K562 (cell line): ENCODE measurements around the gene DUSP28.

Experiments
- EZH2 ChIP-seq: IDR thresholded peaks from 2 replicates; pipeline ENCODE4 v1.6.1; 2012; ENCODE audit warnings: low read depth, mild to moderate bottlenecking, inconsistent platforms, low read length, borderline replicate concordance
- KAT2B ChIP-seq: IDR thresholded peaks from one replicate; pipeline ENCODE4 v1.6.1; 2012; ENCODE audit warnings: low read depth, mild to moderate bottlenecking, control low read depth, inconsistent platforms, low read length, moderate library complexity
- KDM5B ChIP-seq: fragments of 200-600 bp; sonication (generic); IDR thresholded peaks from 2 replicates; pipeline ENCODE4 v1.6.1; 2012; ENCODE audit warnings: low read depth, mild to moderate bottlenecking, moderate library complexity, low read length, control low read depth, inconsistent platforms; ENCODE audit not compliant: insufficient replicate concordance
- NR2C2 ChIP-seq, 2 experiments: fragments of 200-800 bp in 1 of 2; sonication (Bioruptor generic) in 1 of 2; sonication (generic) in 1 of 2; formaldehyde crosslinking in 1 of 2; IDR thresholded peaks; 2 replicates each; pipeline versions ENCODE4 v1.6.1 to v1.8.0; 2016 to 2022; ENCODE audit warnings: mild to moderate bottlenecking in 1 of 2, missing compliant biosample characterization in 1 of 2, missing genetic modification characterization in 1 of 2, missing genetic modification reagents in 1 of 2
- RBM22 ChIP-seq: fragments of 200-400 bp; formaldehyde crosslinking; IDR thresholded peaks from 2 replicates; pipeline ENCODE4 v1.6.1; 2018; ENCODE audit warnings: low read length, low read depth; ENCODE audit not compliant: poor library complexity, severe bottlenecking
- RFX1 ChIP-seq: fragments of 450-650 bp; IDR thresholded peaks from 2 replicates; pipeline ENCODE4 v1.6.1; 2016; ENCODE audit warnings: mild to moderate bottlenecking, moderate library complexity
- SAP30 ChIP-seq: fragments of 200-600 bp; sonication (generic); IDR thresholded peaks from 2 replicates; pipeline ENCODE4 v1.6.1; 2012; ENCODE audit warnings: borderline replicate concordance, low read depth, mild to moderate bottlenecking, moderate library complexity, low read length, control low read depth, inconsistent platforms; ENCODE audit not compliant: insufficient read depth, poor library complexity, severe bottlenecking
- ZNF184 ChIP-seq: sonication (generic); formaldehyde crosslinking; IDR thresholded peaks from 2 replicates; pipeline ENCODE4 v1.5.0; 2020; ENCODE audit warnings: missing genetic modification reagents
- ZNF263 ChIP-seq: sonication (generic); formaldehyde crosslinking; IDR thresholded peaks from 2 replicates; pipeline ENCODE4 v1.8.0; 2022; ENCODE audit warnings: mild to moderate bottlenecking, missing genetic modification reagents, borderline replicate concordance
- TF ChIP-seq, protein P1 (sequence below), 2 experiments: fragments of 450-650 bp in 1 of 2; sonication (generic) in 1 of 2; formaldehyde crosslinking; conservative IDR thresholded peaks; 2 replicates each; pipeline versions ENCODE4 v1.4.0 to v1.8.1; 2020 to 2022; ENCODE audit warnings: mild to moderate bottlenecking in 1 of 2, missing genetic modification reagents in 1 of 2
- TF ChIP-seq, protein P2 (sequence below): fragments of 250-450 bp; sonication (Bioruptor Pico); IDR thresholded peaks from 2 replicates; pipeline ENCODE4 v1.8.0; 2022; ENCODE audit warnings: inconsistent platforms

DNA sequence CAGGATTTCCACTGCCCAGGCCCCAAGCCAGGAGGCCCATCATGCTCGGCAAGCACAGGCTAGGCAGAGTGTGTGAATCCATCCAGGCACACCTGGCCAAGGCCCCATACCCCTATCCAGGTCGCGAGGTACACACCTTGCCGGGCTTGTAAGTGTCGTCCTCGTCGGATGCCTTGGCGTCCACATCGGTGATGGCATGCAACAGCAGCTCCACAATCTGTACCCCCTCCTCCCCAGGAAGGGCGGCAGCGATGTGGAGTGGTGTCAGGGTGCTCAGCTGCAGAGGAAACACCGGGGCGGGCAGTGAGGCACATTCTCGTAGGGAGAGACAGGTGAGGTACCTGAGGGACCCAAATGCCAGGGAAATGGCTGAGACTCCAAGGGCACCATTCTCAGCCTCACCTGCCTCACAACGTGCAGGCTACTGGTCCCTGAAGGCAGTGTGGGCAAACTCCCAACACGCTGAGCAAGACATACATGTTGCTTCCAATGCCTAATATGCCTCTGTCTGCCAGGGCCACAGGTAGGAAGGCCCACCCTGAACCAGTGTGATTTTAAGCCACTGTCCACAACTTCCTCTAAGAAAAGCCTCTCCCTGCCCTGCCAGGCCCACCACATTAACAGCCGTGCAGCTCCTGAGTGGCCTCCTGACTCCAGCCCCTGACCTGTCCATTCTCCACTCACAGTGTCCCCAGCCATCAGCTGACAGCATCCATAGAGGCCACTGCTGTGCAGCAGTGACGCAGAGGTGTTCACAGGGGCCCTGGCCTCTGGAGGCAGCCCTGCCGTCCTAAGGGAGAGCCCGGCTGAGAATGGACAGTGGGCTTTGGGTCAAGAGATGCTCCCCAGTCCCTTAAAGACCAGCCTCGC lies 47.3 kb upstream of the DUSP28 start:
- TF ChIP-seq KAT2B (no peak), RBM22 (no peak), ZNF184 (CRISPR knock-in tag) (no peak), SAP30 (no peak), RFX1 (no peak), EZH2 (no peak), ZNF263 (CRISPR knock-in tag) (no peak), KDM5B (no peak), NR2C2 (CRISPR knock-in tag; IDR thresholded peaks at IDR 0.05) (no peak), NR2C2 (tag; IDR thresholded peaks at IDR 0.05) (no peak)
- TF ChIP-seq, protein P1, sequence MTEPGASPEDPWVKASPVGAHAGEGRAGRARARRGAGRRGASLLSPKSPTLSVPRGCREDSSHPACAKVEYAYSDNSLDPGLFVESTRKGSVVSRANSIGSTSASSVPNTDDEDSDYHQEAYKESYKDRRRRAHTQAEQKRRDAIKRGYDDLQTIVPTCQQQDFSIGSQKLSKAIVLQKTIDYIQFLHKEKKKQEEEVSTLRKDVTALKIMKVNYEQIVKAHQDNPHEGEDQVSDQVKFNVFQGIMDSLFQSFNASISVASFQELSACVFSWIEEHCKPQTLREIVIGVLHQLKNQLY (CRISPR knock-in tag; conservative IDR thresholded peaks at IDR 0.05), result no peak
- TF ChIP-seq, protein P2, sequence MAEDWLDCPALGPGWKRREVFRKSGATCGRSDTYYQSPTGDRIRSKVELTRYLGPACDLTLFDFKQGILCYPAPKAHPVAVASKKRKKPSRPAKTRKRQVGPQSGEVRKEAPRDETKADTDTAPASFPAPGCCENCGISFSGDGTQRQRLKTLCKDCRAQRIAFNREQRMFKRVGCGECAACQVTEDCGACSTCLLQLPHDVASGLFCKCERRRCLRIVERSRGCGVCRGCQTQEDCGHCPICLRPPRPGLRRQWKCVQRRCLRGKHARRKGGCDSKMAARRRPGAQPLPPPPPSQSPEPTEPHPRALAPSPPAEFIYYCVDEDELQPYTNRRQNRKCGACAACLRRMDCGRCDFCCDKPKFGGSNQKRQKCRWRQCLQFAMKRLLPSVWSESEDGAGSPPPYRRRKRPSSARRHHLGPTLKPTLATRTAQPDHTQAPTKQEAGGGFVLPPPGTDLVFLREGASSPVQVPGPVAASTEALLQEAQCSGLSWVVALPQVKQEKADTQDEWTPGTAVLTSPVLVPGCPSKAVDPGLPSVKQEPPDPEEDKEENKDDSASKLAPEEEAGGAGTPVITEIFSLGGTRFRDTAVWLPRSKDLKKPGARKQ (CRISPR knock-in tag), result no peak
